HCT116 (cell line): ENCODE data around the gene GRIA1. TPM values are rescaled to one million over a fixed set of nuclear protein-coding genes. Genes with fewer than 3 reads are reported as not detected.

Experiments
- ATAC-seq: fragments of 200-7000 bp; cut with Tn5 transposase; 2 replicates; pipeline ENCODE4 v1.9.1; 2020; ENCODE audit warnings: mild to moderate bottlenecking, moderate library complexity
- BruUV-seq: library from RNA; stranded (reverse); fragments of 400-500 nt; replicated peaks from 2 replicates; lab custom pipeline; 2021; lab: Mats Ljungman, UMichigan
- CTCF ChIA-PET: fragments of 300-600 bp; sonication (Branson Sonifier 250); formaldehyde crosslinking; loops from one replicate; lab custom pipeline; 2021; ENCODE audit warnings: antibody characterized with exemption; lab: Charles Lee
- POLR2A ChIA-PET: fragments of 300-600, 350-600 bp; sonication (Branson Sonifier 250); formaldehyde crosslinking; loops from one replicate; lab custom pipeline; 2021; ENCODE audit warnings: antibody characterized with exemption; lab: Charles Lee
- RAD21 ChIA-PET, 2 experiments: fragments of 300-600 bp; sonication (Branson Sonifier 250); formaldehyde crosslinking; loops; one replicate each; lab custom pipeline; 2023; ENCODE audit warnings: low total read pairs in 2 of 2; ENCODE audit not compliant: uncharacterized antibody in 2 of 2, unreplicated experiment in 2 of 2, low non-redundant PET in 1 of 2; lab: Charles Lee
- DNase-seq: peaks from one replicate; pipeline ENCODE4 v3.0.0-alpha.2; 2010; ENCODE audit warnings: low read depth, low spot score
- H2AFZ ChIP-seq: fragments of 200-600 bp; shearing (Covaris generic), sonication (generic); 2 replicates; pipeline ENCODE4 v1.6.1; 2017; ENCODE audit warnings: low read depth, mixed run types, mixed read lengths, antibody characterized with exemption, low read length; ENCODE audit not compliant: poor library complexity, severe bottlenecking
- H3K27ac ChIP-seq: 2 replicates; pipeline ENCODE4 v1.5.1; 2012; ENCODE audit warnings: low read depth, low read length
- H3K27me3 ChIP-seq: fragments of 200-600 bp; sonication (generic); 2 replicates; pipeline ENCODE4 v1.6.1; 2016; ENCODE audit warnings: mixed run types, low read length, mixed read lengths; ENCODE audit not compliant: insufficient read depth
- H3K36me3 ChIP-seq, 2 experiments: fragments of 200-500 bp in 1 of 2; fragments of 200-600 bp in 1 of 2; sonication (Bioruptor generic) in 1 of 2; sonication (generic) in 1 of 2; 2 replicates each; pipeline versions ENCODE4 v1.5.1 to v1.6.1; 2014 to 2016; ENCODE audit warnings: low read length in 2 of 2, inconsistent platforms in 1 of 2, mixed read lengths in 1 of 2, mixed run types in 1 of 2; ENCODE audit not compliant: insufficient read depth in 2 of 2, control insufficient read depth in 1 of 2
- H3K4me1 ChIP-seq, 2 experiments: fragments of 200-600 bp in 1 of 2; sonication (generic) in 1 of 2; 2 replicates each; pipeline versions ENCODE4 v1.5.1 to v1.6.1; 2012 to 2017; ENCODE audit warnings: low read length in 2 of 2, inconsistent platforms in 1 of 2, mild to moderate bottlenecking in 1 of 2, mixed read lengths in 1 of 2, mixed run types in 1 of 2, moderate library complexity in 1 of 2; ENCODE audit not compliant: insufficient read depth in 2 of 2, control insufficient read depth in 1 of 2
- H3K4me2 ChIP-seq: fragments of 200-600 bp; sonication (generic); 2 replicates; pipeline ENCODE4 v1.6.1; 2017; ENCODE audit warnings: mixed run types, low read length, mixed read lengths
- H3K4me3 ChIP-seq, 2 experiments: fragments of 200-600 bp in 1 of 2; sonication (generic) in 1 of 2; replicated peaks in 1 of 2; 2 replicates each; pipeline ENCODE4 v1.5.1; 2011 to 2016; ENCODE audit warnings: low read length in 2 of 2, control low read depth in 1 of 2, low read depth in 1 of 2, mild to moderate bottlenecking in 1 of 2, mixed read lengths in 1 of 2, mixed run types in 1 of 2
- H3K79me2 ChIP-seq: fragments of 200-600 bp; sonication (generic); 2 replicates; pipeline ENCODE4 v1.6.1; 2017; ENCODE audit warnings: mild to moderate bottlenecking, mixed run types, low read length, moderate library complexity, mixed read lengths; ENCODE audit not compliant: insufficient read depth
- H3K9ac ChIP-seq: fragments of 200-600 bp; sonication (generic); 2 replicates; pipeline ENCODE4 v1.6.1; 2016; ENCODE audit warnings: low read length, mixed read lengths
- H3K9me2 ChIP-seq: fragments of 200-600 bp; sonication (generic), shearing (Covaris generic); 2 replicates; pipeline ENCODE4 v1.6.1; 2017; ENCODE audit warnings: mixed run types, mild to moderate bottlenecking, moderate library complexity; ENCODE audit not compliant: insufficient read depth
- H3K9me3 ChIP-seq, 2 experiments: fragments of 200-500 bp in 1 of 2; fragments of 200-600 bp in 1 of 2; sonication (Bioruptor generic) in 1 of 2; sonication (generic) in 1 of 2; 2 replicates each; pipeline ENCODE4 v1.6.1; 2014 to 2017; ENCODE audit warnings: low read length in 2 of 2, mixed read lengths in 2 of 2, inconsistent platforms in 1 of 2, low read depth in 1 of 2, mild to moderate bottlenecking in 1 of 2, mixed run types in 1 of 2, moderate library complexity in 1 of 2; ENCODE audit not compliant: control insufficient read depth in 1 of 2, insufficient read depth in 1 of 2
- H4K20me1 ChIP-seq: fragments of 200-600 bp; sonication (generic), shearing (Covaris generic); 2 replicates; pipeline ENCODE4 v1.6.1; 2017; ENCODE audit warnings: mixed run types, mild to moderate bottlenecking, moderate library complexity; ENCODE audit not compliant: insufficient read depth
- CBX3 ChIP-seq: IDR thresholded peaks from 2 replicates; pipeline ENCODE4 v1.6.1; 2012; ENCODE audit warnings: low read depth
- EGR1 ChIP-seq: IDR thresholded peaks from 2 replicates; pipeline ENCODE4 v1.6.1; 2012; ENCODE audit warnings: low read depth
- ELF1 ChIP-seq: IDR thresholded peaks from 2 replicates; pipeline ENCODE4 v1.6.1; 2012; ENCODE audit warnings: low read depth, borderline replicate concordance
- EZH2 ChIP-seq: fragments of 200-600 bp; sonication (generic); IDR thresholded peaks from 2 replicates; pipeline ENCODE4 v1.6.1; 2017; ENCODE audit warnings: antibody characterized with exemption, mixed run types
- EZH2phosphoT487 ChIP-seq: fragments of 200-600 bp; IDR thresholded peaks from 2 replicates; pipeline ENCODE4 v1.6.1; 2018; ENCODE audit warnings: antibody characterized with exemption, borderline replicate concordance
- FOSL1 ChIP-seq: IDR thresholded peaks from 2 replicates; pipeline ENCODE4 v1.6.1; 2012; ENCODE audit warnings: low read depth
- JUND ChIP-seq: IDR thresholded peaks from 2 replicates; pipeline ENCODE4 v1.6.1; 2012
- POLR2A ChIP-seq: IDR thresholded peaks from 2 replicates; pipeline ENCODE4 v1.7.0; 2011; ENCODE audit warnings: borderline replicate concordance; ENCODE audit not compliant: insufficient read depth, insufficient read length; ENCODE audit errors: extremely low read depth
- POLR2AphosphoS5 ChIP-seq: IDR thresholded peaks from 2 replicates; pipeline ENCODE4 v1.6.1; 2011; ENCODE audit warnings: mild to moderate bottlenecking, low read depth, low read length, moderate library complexity
- SP1 ChIP-seq: IDR thresholded peaks from 2 replicates; pipeline ENCODE4 v1.6.1; 2012; ENCODE audit warnings: low read depth
- YY1 ChIP-seq: IDR thresholded peaks from 2 replicates; pipeline ENCODE4 v1.6.1; 2011; ENCODE audit warnings: low read length, low read depth, moderate library complexity, mild to moderate bottlenecking; ENCODE audit not compliant: insufficient replicate concordance; ENCODE audit errors: extremely low read depth
- ZFX ChIP-seq: fragments of 450-650 bp; IDR thresholded peaks from 2 replicates; pipeline ENCODE4 v1.6.1; 2017
- ZNF274 ChIP-seq: fragments of 200-500 bp; sonication (Bioruptor generic); IDR thresholded peaks from 2 replicates; pipeline ENCODE4 v1.6.1; 2014; ENCODE audit warnings: mild to moderate bottlenecking, low read depth, low read length, inconsistent platforms
- intact Hi-C: fragments of 100-400 bp; cut with micrococcal nuclease; formaldehyde crosslinking; loops from 2 replicates; pipeline ENCODE4 v1.10.0; 2022
- total RNA-seq: library from RNA; stranded (reverse); gene quantifications from one replicate; pipeline ENCODE4 v1.2.1, GENCODE V29; 2021; ENCODE audit not compliant: unreplicated experiment
- TF ChIP-seq, protein P1 (sequence below), 3 experiments: fragments of 200-600 bp in 1 of 3; sonication (generic) in 1 of 3; IDR thresholded peaks in 2 of 3; conservative IDR thresholded peaks in 1 of 3; 2 replicates each; pipeline ENCODE4 v1.5.1; 2012 to 2017; ENCODE audit warnings: low read depth in 2 of 3, low read length in 2 of 3, antibody characterized with exemption in 1 of 3, borderline replicate concordance in 1 of 3, control low read depth in 1 of 3, mild to moderate bottlenecking in 1 of 3, mixed read lengths in 1 of 3, mixed run types in 1 of 3, moderate library complexity in 1 of 3; ENCODE audit not compliant: insufficient read depth in 1 of 3
- TF ChIP-seq, protein P2 (sequence below): IDR thresholded peaks from 2 replicates; pipeline ENCODE4 v1.6.1; 2012
- TF ChIP-seq, protein P3 (sequence below): IDR thresholded peaks from 2 replicates; pipeline ENCODE4 v1.6.1; 2012; ENCODE audit warnings: low read depth
- TF ChIP-seq, protein P4 (sequence below): IDR thresholded peaks from 2 replicates; pipeline ENCODE4 v1.6.1; 2012
- TF ChIP-seq, protein P5 (sequence below): IDR thresholded peaks from 2 replicates; pipeline ENCODE4 v1.6.1; 2011; ENCODE audit warnings: mild to moderate bottlenecking, low read length, moderate library complexity; ENCODE audit not compliant: insufficient replicate concordance; ENCODE audit errors: extremely low read depth

GRIA1 gene
- total RNA-seq, 1 experiment from 2014 or later: not detected

DNA sequence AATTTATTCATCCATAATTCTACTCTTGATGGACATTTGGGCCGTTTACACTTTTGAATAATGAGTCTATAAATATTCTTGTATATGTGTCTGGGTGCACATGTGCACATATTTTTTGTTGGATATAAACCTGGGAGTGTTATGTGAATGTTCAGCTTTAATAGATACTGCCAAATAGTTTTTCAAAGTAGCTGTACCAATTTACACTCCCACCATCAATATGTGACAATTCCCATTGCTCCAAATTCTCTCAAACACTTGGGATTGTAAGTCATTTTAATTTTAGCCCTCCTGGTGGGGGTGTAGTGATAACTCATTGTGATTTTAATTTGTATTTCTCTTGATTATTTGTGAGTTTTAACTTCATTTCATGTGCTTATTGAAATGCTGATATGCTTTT lies 114.9 kb downstream of the GRIA1 start:
- no peaks in the 10 kb centered on the region for H3K79me2 ChIP-seq
- H2AFZ ChIP-seq: no peak overlapping the region
- no peaks in the 10 kb centered on the region for H3K36me3 ChIP-seq
- H3K27ac ChIP-seq: no peak overlapping the region
- H3K9me3 ChIP-seq: no peaks in the 10 kb centered on the region
- no peaks in the 10 kb centered on the region for H3K9me2 ChIP-seq
- no peaks in the 10 kb centered on the region for H3K4me1 ChIP-seq
- ChIA-PET POLR2A (no interaction called here), RAD21 (no interaction called here), CTCF (no interaction called here)
- no peak overlapping the region for H3K4me2 ChIP-seq
- no peaks in the 10 kb centered on the region for H4K20me1 ChIP-seq
- peaks cover 17% of the 10 kb centered on the region for H3K27me3 ChIP-seq
- no peak overlapping the region for H3K9ac ChIP-seq
- no peak overlapping the region for H3K4me3 ChIP-seq
- DNase-seq (no peak), ATAC-seq (no peak)
- intact Hi-C loops: no loop called here
- BruUV-seq: no TSS peak
- TF ChIP-seq ZFX (no peak), ZNF274 (no peak), CBX3 (no peak), EZH2phosphoT487 (no peak), JUND (no peak), SP1 (no peak), POLR2A (no peak), EZH2 (no peak), FOSL1 (no peak), YY1 (no peak), EGR1 (no peak), POLR2AphosphoS5 (no peak), ELF1 (no peak)
- TF ChIP-seq, protein P1, sequence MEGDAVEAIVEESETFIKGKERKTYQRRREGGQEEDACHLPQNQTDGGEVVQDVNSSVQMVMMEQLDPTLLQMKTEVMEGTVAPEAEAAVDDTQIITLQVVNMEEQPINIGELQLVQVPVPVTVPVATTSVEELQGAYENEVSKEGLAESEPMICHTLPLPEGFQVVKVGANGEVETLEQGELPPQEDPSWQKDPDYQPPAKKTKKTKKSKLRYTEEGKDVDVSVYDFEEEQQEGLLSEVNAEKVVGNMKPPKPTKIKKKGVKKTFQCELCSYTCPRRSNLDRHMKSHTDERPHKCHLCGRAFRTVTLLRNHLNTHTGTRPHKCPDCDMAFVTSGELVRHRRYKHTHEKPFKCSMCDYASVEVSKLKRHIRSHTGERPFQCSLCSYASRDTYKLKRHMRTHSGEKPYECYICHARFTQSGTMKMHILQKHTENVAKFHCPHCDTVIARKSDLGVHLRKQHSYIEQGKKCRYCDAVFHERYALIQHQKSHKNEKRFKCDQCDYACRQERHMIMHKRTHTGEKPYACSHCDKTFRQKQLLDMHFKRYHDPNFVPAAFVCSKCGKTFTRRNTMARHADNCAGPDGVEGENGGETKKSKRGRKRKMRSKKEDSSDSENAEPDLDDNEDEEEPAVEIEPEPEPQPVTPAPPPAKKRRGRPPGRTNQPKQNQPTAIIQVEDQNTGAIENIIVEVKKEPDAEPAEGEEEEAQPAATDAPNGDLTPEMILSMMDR (IDR thresholded peaks at IDR 0.05 in 2 of 3, conservative IDR thresholded peaks at IDR 0.05 in 1 of 3; ENCODE audit: borderline replicate concordance in 1 of 3, insufficient read depth in 1 of 3, low read depth in 2 of 3, low read length in 2 of 3): no peak
- TF ChIP-seq, protein P2, sequence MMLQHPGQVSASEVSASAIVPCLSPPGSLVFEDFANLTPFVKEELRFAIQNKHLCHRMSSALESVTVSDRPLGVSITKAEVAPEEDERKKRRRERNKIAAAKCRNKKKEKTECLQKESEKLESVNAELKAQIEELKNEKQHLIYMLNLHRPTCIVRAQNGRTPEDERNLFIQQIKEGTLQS: no peak
- TF ChIP-seq, protein P3, sequence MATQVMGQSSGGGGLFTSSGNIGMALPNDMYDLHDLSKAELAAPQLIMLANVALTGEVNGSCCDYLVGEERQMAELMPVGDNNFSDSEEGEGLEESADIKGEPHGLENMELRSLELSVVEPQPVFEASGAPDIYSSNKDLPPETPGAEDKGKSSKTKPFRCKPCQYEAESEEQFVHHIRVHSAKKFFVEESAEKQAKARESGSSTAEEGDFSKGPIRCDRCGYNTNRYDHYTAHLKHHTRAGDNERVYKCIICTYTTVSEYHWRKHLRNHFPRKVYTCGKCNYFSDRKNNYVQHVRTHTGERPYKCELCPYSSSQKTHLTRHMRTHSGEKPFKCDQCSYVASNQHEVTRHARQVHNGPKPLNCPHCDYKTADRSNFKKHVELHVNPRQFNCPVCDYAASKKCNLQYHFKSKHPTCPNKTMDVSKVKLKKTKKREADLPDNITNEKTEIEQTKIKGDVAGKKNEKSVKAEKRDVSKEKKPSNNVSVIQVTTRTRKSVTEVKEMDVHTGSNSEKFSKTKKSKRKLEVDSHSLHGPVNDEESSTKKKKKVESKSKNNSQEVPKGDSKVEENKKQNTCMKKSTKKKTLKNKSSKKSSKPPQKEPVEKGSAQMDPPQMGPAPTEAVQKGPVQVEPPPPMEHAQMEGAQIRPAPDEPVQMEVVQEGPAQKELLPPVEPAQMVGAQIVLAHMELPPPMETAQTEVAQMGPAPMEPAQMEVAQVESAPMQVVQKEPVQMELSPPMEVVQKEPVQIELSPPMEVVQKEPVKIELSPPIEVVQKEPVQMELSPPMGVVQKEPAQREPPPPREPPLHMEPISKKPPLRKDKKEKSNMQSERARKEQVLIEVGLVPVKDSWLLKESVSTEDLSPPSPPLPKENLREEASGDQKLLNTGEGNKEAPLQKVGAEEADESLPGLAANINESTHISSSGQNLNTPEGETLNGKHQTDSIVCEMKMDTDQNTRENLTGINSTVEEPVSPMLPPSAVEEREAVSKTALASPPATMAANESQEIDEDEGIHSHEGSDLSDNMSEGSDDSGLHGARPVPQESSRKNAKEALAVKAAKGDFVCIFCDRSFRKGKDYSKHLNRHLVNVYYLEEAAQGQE: no peak
- TF ChIP-seq, protein P4, sequence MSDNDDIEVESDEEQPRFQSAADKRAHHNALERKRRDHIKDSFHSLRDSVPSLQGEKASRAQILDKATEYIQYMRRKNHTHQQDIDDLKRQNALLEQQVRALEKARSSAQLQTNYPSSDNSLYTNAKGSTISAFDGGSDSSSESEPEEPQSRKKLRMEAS: no peak
- TF ChIP-seq, protein P5, sequence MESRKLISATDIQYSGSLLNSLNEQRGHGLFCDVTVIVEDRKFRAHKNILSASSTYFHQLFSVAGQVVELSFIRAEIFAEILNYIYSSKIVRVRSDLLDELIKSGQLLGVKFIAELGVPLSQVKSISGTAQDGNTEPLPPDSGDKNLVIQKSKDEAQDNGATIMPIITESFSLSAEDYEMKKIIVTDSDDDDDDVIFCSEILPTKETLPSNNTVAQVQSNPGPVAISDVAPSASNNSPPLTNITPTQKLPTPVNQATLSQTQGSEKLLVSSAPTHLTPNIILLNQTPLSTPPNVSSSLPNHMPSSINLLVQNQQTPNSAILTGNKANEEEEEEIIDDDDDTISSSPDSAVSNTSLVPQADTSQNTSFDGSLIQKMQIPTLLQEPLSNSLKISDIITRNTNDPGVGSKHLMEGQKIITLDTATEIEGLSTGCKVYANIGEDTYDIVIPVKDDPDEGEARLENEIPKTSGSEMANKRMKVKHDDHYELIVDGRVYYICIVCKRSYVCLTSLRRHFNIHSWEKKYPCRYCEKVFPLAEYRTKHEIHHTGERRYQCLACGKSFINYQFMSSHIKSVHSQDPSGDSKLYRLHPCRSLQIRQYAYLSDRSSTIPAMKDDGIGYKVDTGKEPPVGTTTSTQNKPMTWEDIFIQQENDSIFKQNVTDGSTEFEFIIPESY: no peak
